GM19240 (cell line): ENCODE data around the gene MTARC2.
A peak's percentile ranks its signal among the peaks of the same experiment; 100 is the strongest.

Source experiments
- DNase-seq: peaks from one replicate; pipeline ENCODE4 v3.0.0; 2011; ENCODE audit warnings: low spot score; ENCODE audit not compliant: insufficient read length

MTARC2 gene

DNA sequence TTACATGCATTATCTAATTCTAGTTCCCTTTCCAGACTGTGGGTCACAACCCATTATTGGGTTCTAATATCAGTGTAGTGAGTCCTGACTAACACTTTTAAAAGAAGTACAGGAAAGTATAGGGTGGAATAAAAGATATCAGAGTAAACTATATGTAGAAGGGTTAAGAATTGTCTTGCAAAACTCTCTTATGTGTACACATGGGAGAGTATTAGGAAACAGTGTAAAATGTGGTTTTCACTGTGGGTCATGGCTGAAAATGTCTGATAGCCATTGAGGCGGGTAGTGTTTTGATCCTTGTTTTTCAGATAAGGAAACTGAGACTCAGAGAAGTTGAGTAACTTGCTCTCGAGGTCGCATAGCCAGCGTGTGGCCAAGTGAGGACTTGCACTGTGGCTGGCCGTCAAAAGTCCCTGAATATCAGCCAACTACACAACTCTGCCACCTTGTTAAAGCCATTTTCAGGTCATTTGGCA lies 20.0 kb downstream of the MTARC2 start:
- no peak for DNase-seq

DNA sequence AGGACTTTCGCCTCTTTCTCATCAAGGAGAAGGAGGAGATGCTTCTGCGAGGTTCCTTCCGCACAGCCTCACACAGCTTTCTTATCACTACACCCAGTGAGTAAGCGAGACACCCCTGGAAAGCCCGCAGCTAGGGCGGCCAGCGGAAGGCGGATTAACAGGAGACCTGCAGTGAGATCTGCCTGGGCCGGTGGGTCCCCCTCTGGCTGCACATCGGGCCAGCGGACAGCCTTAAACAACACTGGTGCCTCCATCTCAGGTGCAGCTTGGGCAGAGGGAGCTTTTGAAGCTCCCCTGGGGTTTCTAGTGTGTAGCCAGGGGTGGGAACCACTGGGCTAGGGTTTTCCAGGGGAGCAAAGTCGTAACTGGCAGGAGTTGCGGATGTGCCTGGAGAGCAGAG lies 21.1 kb downstream of the MTARC2 start:
- DNase-seq, result no peak

DNA sequence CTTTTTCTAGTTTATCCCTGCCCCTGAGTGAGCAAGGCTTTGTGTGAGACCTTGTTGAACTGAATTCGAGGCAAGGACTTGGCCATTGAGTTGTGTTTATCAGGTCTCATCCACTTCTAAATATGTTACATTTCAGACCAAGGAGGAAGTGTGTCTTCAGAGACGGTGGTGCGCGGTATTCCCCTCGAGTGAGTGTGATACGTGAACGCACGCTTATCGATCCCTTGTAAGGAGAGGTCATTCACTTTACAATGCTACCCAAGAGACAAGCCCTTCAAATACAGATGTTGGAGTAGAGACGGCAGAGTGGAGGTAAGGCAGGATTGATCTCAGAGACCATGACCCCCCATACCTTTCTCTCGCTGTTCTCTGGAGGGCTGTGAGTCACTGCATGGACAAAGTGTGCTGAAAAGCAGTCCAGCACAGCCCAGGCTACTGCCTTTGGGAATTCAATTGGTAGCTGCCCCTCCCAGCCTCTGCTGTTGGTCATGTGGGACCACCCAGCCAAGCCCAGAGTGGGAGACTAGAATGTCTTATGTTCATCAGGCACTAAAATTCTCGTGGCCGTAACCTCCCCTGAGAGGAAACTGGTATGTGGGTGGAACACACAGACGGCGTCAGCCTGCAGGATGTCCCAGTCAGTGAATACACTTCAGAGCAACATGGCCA lies 22.3 kb downstream of the MTARC2 start:
- DNase-seq, result no peak

DNA sequence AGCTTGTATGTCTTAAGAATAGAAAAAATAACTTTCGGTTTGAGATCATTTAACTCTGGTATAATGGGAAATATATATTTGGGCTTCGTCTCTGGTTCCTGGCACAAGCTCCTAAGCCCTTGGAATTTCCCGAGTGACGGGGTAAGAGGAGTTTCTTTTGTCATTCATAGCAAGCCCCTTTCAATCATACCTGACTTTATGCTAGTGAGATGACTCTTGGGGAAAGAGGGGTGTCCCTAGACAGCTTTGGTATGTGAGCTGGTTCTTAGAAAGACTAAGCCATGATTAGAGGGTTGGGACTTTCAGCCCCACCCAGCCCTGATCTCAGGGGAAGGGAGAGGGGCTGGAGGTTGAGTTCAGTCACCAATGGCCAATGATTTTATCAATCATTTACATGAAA lies 24.7 kb downstream of the MTARC2 start:
- DNase-seq, result no peak

DNA sequence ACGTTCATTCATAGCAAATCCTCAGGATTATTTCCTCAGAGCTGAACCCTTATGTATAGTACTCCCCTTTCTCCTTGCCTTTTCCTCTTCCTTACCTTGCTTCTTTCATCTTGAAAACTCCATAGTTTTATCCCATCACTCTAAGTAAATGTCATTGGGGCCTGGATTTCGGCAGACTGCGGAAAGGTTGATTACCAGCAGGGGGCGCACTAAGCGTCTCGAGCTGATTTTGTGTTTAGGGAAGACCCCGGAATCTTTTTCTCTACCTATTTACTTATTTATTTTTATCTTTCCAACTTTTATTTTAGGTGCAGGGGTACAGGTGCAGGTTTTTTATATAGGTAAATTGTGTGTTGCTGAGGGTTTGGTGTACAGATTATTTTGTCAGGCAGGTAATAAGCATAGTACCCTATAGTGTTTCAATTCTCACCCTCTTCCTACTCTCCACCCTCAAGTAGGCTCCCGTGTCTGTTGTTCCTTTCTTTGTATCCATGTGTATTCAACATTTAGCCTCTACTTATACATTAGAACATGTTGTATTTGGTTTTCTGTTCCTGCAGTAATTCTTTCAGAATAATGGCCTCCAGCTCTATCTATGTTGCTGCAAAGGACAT lies 27.2 kb downstream of the MTARC2 start:
- DNase-seq, result peak; percentile 17

DNA sequence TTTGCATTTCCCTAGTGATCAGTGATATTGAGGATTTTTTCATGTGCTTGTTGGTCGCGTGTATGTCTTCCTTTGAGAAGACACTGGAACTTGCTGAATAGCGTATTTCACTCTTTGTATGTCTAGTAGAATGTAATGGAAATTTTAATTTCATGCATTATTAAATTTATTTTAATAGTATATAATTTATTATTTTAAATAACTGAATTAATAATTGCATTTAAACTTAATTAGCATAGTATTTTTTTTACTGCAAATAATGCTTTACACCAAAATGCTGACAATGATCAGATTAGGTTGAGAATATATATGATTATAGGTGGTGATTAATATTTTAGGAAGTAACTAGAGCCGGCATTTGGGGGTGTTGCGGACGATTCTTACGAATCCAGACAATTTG lies 28.1 kb downstream of the MTARC2 start:
- DNase-seq, result no peak

DNA sequence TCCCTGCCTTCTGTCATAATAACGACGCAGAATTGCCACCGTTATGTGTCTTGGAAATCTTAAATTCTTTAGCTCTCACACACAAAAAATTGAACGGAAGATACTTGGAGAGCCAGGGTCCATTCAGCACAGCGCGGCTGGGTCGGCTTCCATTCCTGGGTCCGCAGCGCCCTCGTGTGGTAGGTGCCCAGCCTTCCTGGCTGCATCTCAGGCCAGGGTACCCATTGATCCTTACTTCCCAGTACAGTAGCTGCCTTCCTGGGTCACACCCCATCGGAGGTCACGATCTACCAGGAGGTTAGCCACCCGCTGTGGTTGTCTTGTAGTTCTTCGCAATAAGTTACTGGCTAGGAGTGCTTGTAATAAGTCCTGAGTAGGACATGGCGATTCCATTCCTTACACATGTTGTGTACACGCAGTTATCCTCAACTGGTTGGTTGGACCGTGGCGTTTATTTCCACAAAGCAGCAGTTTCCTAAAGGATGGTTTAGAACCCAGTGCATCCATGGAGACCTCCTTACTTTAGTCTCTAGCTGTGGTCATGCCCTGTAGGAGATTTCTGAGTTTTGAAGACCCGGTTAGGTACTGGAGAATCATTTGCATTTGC lies 28.7 kb downstream of the MTARC2 start:
- peak; percentile 57 for DNase-seq

DNA sequence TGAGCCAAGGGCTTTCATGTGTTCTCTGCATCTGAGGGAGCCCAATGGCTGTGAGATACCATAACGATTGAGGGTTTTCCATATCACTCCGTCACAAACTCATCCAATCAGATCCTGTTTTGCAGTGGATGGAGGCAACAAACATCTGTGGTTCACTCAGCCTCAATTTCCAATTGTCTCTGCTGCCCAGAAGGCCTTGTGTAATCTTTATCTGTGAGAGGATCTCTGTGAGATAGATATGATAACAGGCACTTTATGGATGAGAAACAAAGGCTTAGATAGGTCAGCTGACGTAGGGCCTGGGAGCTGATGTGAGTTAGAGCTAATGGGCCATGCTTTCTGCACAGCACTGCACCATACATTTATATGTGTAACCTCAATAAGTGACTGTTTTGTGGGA lies 35.3 kb downstream of the MTARC2 start:
- DNase-seq, result no peak

DNA sequence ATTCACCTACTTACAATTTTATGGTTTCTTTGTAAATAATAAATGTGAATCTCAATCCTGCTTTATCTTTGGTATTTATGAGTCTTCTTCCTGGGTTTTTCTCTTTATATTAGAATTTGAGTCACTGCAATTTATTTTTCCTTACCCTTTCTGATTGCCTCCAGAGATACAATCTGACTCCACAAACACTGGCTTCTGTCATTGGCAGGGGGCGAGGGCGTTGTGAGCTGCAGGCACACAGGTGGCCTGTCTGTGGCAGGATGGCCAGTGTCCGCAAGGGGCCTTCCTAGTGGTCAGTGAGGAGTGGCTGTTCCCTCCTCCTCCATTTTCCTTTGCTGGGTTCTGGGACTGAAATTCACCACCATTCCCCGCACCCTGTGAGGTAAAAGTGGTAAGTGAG lies 36.6 kb downstream of the MTARC2 start:
- DNase-seq, result no peak

DNA sequence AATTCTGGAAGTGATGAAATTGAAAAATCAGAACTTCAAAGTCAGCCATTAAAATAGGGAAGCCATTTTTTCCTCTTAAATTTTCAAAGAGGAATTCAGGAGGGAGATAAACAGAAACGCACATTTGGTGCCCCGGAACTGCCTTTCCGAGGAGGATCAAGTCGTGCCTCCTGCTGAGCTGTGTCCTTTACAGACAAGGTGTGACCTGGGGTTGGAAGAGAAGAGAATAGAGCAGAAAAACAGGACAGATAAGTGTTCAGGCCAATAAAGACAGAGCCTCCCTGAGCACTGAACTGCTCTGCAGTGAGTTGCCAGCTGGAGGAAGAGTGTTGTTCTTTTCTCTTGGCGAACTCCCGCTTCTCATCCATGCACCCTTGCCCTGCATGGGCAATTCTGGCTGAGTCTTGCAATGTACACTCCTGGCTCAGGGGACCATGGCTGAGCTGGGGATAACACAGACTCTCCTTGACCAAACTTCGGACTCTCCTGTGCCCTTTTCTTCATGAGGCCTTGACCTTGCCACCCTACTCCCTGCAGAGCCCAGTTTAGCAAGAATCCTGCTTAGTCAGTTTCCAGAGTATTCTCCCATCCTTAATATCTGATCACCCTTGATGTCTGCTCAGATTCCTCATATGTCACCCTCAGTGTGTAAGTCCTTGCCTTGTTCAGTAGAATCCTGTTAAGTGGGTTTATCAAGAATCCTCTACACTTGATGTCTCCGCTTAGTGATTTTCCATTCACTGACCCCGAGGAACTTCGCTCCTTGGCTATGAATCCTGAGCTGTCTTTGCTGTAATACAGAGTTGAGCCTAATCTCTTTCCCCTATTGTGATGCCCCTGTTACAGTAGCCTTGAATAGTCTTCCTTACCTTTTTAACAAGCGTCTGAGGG lies 37.3 kb downstream of the MTARC2 start:
- no peak for DNase-seq

DNA sequence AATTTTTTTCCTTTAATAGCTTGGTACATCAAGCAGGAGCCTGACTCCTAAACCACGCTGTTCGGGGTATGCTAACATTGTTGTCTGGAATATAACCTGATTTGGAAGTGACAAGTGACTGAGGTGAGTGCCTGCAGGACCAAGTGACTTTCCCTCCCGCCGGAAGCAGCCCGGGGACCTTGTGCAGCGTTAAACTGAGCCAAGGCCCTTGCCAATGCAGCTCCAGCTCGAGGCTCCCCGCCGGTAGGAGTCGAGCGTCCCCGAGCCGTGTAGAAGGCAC lies 37.9 kb downstream of the MTARC2 start:
- DNase-seq, result no peak

DNA sequence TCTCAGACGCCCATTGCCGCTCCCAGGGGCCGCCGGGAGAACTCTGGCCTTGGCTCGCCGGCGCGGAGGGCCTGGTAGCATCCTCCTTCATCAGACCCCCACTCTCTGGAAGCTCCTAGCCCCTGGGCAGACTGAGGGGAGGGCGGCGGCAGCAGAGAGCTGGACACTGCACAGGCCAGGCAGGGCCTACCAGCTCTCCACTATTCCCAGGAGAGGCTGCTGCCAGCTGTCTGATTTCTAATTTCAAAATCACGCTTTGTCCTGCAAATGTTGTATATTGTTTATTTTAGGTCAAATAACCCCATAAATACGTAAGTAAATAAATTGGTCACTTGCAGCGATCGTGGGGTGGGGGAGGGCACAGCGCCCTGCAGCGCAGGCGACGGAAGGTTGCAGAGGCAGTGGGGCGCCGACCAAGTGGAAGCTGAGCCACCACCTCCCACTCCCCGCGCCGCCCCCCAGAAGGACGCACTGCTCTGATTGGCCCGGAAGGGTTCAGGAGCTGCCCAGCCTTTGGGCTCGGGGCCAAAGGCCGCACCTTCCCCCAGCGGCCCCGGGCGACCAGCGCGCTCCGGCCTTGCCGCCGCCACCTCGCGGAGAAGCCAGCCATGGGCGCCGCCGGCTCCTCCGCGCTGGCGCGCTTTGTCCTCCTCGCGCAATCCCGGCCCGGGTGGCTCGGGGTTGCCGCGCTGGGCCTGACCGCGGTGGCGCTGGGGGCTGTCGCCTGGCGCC lies 38.4 kb downstream of the MTARC2 start, which contains the start of gene MTARC1:
TSS of gene MTARC1 (plus strand) at position 577 of the 732 bp plus-strand sequence. CDS start at position 609, 32 bp downstream.
- no peak for DNase-seq

DNA sequence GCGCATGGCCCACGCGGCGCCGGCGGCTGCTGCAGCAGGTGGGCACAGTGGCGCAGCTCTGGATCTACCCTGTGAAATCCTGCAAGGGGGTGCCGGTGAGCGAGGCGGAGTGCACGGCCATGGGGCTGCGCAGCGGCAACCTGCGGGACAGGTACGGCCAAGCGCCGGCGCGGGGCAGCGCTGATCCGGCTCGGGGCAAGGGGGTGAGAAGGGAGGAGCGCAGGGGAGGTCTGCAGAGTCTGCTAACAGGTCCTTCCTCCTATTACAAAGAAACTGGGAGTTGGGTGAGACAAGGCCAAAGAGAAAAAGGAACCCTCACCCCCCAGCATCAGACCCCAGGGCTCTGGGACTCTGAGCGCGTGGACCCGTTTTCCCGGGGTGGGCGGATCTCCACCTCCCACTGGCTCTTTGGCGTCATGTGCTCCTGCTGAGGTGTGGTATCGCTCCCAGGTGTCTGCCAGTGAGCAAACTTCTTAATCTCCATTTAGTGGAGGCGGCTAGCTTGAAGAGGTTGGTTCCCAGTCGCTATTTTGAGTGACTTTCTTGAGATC lies 39.0 kb downstream of the MTARC2 start:
- DNase-seq, result no peak

DNA sequence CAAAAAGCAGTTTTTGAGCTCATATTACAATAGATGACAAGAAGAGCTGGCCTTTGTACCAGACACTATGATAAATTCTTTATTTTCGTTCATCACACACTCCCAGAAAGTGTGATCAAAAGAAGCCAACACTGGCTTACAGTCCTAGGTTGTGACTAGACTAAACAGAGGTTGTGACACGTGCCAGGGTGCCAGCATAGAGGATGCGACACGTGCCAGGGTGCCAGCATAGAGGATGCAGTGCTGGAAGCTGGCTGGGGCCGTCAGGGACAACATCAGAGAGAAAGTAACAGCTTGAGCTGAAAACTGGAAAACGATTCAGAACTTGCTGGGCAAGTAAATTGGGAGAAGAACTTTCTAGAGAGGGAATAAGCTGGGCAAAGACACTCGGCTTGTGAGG lies 40.8 kb downstream of the MTARC2 start:
- no peak for DNase-seq

DNA sequence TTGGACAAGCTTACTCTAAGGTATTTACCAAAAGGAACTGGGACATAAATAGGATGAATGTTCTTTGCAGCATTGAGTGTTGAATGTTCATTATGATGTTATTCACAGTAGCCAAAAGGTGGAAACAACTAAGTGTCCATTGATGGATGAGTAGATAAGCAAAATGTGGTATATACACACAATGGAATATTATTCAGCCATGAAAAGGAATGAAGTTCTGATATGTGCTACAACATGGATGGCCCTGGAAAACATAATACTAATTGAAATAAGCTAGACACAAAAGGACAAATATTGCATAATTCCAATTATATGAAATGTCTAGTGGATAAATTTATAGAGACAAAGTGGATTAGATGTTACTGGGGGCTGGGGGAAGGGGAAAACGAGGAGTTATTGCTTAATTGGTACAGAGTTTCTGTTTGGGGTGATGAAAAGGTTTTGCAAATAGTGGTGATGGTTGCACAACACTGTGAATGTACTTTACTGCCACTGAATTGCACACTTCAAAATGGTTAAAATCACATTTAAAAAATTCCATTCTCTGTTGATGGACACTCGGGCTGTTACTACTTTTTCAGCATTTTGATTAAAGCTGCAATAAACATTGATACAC lies 41.5 kb downstream of the MTARC2 start:
- no peak for DNase-seq

DNA sequence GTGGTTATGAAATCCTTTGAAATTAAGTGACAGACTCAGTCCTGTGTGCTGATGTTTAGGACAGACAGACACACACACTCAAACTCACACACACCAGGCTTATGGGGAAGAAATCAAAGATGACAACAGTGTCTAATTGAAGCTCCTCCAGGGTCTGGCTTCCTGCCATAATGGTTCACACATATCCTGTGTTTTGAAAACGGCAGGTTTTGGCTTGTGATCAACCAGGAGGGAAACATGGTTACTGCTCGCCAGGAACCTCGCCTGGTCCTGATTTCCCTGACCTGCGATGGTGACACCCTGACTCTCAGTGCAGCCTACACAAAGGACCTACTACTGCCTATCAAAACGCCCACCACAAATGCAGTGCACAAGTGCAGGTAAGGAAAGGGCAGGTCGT lies 43.2 kb downstream of the MTARC2 start:
- no peak for DNase-seq

DNA sequence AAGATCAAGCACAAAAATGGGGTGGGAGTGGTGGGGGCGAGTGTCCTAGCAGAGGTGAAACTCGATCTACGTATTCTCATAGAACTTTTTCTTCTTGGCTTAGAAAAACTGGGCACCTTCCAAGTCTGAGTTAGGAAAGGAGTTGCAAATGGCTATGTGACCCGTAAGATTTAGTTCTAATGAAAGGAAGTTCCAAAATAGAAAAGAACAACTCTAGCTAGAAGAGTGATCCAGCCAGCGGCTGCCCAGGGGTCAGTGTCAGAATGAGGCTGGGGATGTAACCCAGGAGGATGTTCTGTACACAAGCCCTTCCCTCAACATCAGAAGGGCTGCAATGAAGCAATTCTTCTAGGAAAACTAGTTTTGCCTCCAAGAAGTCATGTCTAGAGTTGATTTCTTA lies 43.8 kb downstream of the MTARC2 start:
- DNase-seq, result no peak

DNA sequence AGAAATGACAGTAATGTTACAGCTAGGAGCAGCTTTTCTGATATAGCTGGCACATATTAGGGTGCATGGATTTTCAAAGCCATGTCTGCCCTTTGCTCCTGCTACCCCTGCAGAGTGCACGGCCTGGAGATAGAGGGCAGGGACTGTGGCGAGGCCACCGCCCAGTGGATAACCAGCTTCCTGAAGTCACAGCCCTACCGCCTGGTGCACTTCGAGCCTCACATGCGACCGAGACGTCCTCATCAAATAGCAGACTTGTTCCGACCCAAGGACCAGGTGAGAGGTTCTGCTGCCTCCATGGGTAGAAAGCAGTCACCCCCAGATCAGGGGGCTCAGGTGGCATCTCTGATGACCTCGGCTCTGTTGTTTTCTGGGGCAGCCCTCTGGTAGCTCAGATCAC lies 48.4 kb downstream of the MTARC2 start:
- DNase-seq, result no peak

DNA sequence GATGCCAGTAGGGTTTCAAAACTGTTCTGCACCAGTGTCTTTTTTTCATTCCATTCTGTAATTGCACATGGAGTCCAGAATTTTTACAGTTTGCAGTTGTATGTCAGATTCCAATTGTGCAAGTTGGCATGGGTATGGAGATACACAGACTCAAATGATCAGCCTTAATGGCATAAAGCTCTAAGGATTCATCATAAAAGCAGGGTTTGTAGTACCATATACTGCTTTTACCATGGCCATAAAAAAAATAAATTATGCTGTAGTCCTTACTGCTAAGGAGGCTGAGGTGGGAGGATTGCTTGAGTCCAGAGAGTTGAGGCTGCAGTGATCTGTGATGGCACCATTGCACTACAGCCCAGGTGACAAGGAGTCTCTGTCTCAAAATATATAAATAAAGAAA lies 48.9 kb downstream of the MTARC2 start:
- no peak for DNase-seq

DNA sequence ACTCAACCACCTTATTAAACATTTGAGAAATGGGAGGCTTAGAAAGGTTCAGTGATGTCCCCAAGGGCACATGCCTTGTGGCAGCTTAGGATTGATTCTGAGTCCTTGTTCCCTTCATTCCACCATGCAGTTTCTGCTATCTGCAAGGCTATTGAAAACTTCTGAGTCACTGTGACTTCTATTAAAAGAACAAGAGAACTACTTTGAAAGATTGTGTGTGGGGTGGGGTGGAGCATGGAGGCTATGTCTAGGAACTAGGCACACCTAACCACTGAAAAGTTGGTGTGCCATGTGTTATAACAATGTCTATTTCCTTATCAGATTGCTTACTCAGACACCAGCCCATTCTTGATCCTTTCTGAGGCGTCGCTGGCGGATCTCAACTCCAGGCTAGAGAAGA lies 49.4 kb downstream of the MTARC2 start:
- no peak for DNase-seq

DNA sequence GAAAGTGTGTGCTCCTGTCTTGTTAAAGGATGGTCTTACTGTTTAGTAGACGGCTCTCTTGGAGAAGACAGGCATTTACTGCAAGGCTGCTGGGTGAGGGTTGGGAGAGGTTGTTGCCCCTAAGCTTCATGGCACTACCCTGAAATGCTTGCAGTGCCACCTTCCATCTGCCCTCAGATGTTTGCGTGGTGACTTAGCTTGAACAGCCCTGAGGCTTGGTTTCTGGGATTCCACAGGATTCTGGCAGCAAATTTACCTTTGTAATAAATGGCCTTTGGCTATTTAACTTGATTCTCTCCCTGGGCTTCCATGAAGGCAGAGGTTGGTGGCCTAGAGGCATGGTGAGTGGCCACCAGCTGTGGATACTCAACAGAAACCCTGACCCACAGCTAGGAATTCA lies 50.2 kb downstream of the MTARC2 start:
- DNase-seq, result no peak
